DOHH2 (cell line): ENCODE data around the gene TRHDE.

ENCODE experiments used
- H3F3A ChIP-seq: fragments of 200-600 bp; sonication (generic), shearing (Covaris generic); 2 replicates; pipeline ENCODE4 v1.6.0; 2016; ENCODE audit warnings: antibody characterized with exemption, mild to moderate bottlenecking; ENCODE audit not compliant: control insufficient read depth, insufficient read depth
- H3K27ac ChIP-seq: fragments of 200-600 bp; sonication (generic); 2 replicates; pipeline ENCODE4 v1.5.1; 2014; ENCODE audit warnings: low read depth, mild to moderate bottlenecking, low read length, moderate library complexity
- H3K27me3 ChIP-seq: fragments of 200-600 bp; sonication (generic); 2 replicates; pipeline ENCODE4 v1.6.1; 2014; ENCODE audit warnings: mild to moderate bottlenecking, low read length, mixed read lengths; ENCODE audit not compliant: control insufficient read depth
- H3K36me3 ChIP-seq: fragments of 200-600 bp; sonication (generic); 2 replicates; pipeline ENCODE4 v1.6.1; 2014; ENCODE audit warnings: mild to moderate bottlenecking, low read length, moderate library complexity, mixed read lengths; ENCODE audit not compliant: control insufficient read depth
- H3K4me1 ChIP-seq: fragments of 200-600 bp; sonication (generic); 2 replicates; pipeline ENCODE4 v1.6.1; 2014; ENCODE audit warnings: mild to moderate bottlenecking, low read length, mixed read lengths; ENCODE audit not compliant: control insufficient read depth
- H3K4me2 ChIP-seq: fragments of 200-600 bp; sonication (generic); 2 replicates; pipeline ENCODE4 v1.6.0; 2014; ENCODE audit warnings: mild to moderate bottlenecking, low read length, moderate library complexity
- H3K4me3 ChIP-seq: fragments of 200-600 bp; sonication (generic); 2 replicates; pipeline ENCODE4 v1.5.1; 2014; ENCODE audit warnings: mild to moderate bottlenecking, low read length, mixed read lengths
- H3K79me2 ChIP-seq: fragments of 200-600 bp; sonication (generic); 2 replicates; pipeline ENCODE4 v1.6.1; 2014; ENCODE audit warnings: mild to moderate bottlenecking, low read length, mixed read lengths; ENCODE audit not compliant: control insufficient read depth
- H3K9me2 ChIP-seq: fragments of 200-600 bp; sonication (generic); replicated peaks from 2 replicates; pipeline ENCODE4 v1.6.1; 2014; ENCODE audit warnings: mild to moderate bottlenecking, low read length, mixed read lengths; ENCODE audit not compliant: control insufficient read depth
- H3K9me3 ChIP-seq: fragments of 200-600 bp; sonication (generic); 2 replicates; pipeline ENCODE4 v1.6.1; 2014; ENCODE audit warnings: antibody characterized with exemption, low read length, mixed read lengths; ENCODE audit not compliant: control insufficient read depth, insufficient read depth
- H4K20me1 ChIP-seq: fragments of 200-600 bp; sonication (generic); 2 replicates; pipeline ENCODE4 v1.6.0; 2014; ENCODE audit warnings: low read depth, mild to moderate bottlenecking, antibody characterized with exemption, low read length, moderate library complexity; ENCODE audit not compliant: control insufficient read depth, insufficient read depth
- CTCF ChIP-seq: fragments of 200-600 bp; sonication (generic); IDR thresholded peaks from one replicate; pipeline ENCODE4 v1.5.1; 2014; ENCODE audit warnings: antibody characterized with exemption, mild to moderate bottlenecking, low read depth, low read length; ENCODE audit not compliant: poor library complexity, severe bottlenecking
- EZH2phosphoT487 ChIP-seq: fragments of 200-600 bp; sonication (generic); IDR thresholded peaks from 2 replicates; pipeline ENCODE4 v1.6.1; 2017; ENCODE audit warnings: borderline replicate concordance, mild to moderate bottlenecking, antibody characterized with exemption, low read length, moderate library complexity, mixed read lengths

Gene TRHDE

GRCh38 chr12:72673853-72674252, 401.7 kb downstream of the TRHDE start:
- Histone ChIP-seq H3K4me3 (no peak overlapping the region), H3K36me3 (no peaks in the 10 kb centered on the region), H3K4me2 (no peak overlapping the region), H3F3A (no peaks in the 10 kb centered on the region), H3K79me2 (no peaks in the 10 kb centered on the region), H3K9me2 (no peaks in the 10 kb centered on the region), H4K20me1 (no peaks in the 10 kb centered on the region), H3K9me3 (no peaks in the 10 kb centered on the region), H3K27me3 (no peaks in the 10 kb centered on the region), H3K4me1 (no peaks in the 10 kb centered on the region), H3K27ac (no peak overlapping the region)
- TF ChIP-seq EZH2phosphoT487 (no peak), CTCF (no peak)

DNA sequence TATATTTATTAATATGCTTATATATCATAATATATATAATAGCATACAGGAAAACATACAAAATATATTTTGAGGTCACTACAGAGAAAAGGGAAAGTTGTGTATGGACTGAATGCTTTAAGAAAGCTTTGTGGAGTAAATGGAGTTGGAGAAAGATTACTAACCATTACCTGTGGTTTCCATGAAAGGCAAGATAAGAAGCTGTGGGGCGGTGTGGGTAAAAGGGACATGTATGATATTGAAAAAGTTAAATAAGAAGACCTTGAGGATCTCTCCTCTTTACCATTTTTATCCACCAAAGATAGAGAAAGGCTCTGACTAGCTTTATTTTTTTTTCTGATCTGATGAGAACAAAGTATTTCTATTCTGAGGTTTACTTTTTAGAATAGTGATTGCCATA, 404.4 kb downstream of the TRHDE start:
- Histone ChIP-seq H4K20me1 (no peaks in the 10 kb centered on the region), H3F3A (no peaks in the 10 kb centered on the region)

DNA sequence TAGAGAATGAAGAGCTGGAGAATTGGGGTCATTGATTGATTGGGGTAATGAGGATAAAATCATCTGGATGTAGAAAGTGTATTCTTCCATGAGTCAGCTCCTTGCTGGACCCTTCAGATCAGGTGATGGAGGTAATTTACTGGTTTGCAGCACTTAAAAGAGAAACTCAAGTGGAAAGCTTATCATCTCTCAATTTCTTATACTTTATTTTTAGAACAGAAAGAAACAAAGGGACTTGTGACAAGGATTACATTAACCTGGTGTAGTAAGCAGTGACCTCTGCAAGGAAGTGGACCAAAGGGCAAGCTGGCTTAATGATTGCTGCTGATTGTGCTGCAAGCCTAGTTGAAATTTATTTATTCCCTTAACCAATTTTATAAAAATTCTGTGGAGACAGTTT, 405.0 kb downstream of the TRHDE start:
- H3K27ac ChIP-seq, result no peak overlapping the region
- H3K9me2 ChIP-seq, result peaks cover 2% of the 10 kb centered on the region; the same call in 1 of the 2 replicates
- H3F3A ChIP-seq, result no peaks in the 10 kb centered on the region
- H3K4me1 ChIP-seq, result no peaks in the 10 kb centered on the region
- no peaks in the 10 kb centered on the region for H3K36me3 ChIP-seq
- no peaks in the 10 kb centered on the region for H3K79me2 ChIP-seq
- H4K20me1 ChIP-seq, result no peaks in the 10 kb centered on the region
- H3K27me3 ChIP-seq, result no peaks in the 10 kb centered on the region
- H3K9me3 ChIP-seq, result no peaks in the 10 kb centered on the region
- no peak overlapping the region for H3K4me2 ChIP-seq
- H3K4me3 ChIP-seq, result no peak overlapping the region
- TF ChIP-seq EZH2phosphoT487 (no peak), CTCF (no peak)

More for the DNA sequence above, 404.4 kb downstream of the TRHDE start:
- no peak overlapping the region for H3K27ac ChIP-seq
- peaks cover 2% of the 10 kb centered on the region; the same call in 1 of the 2 replicates for H3K9me2 ChIP-seq
- no peak overlapping the region for H3K4me2 ChIP-seq
- H3K4me1 ChIP-seq, result no peaks in the 10 kb centered on the region
- H3K9me3 ChIP-seq, result no peaks in the 10 kb centered on the region
- no peaks in the 10 kb centered on the region for H3K79me2 ChIP-seq
- TF ChIP-seq CTCF (no peak), EZH2phosphoT487 (no peak)
- H3K4me3 ChIP-seq, result no peak overlapping the region
- H3K27me3 ChIP-seq, result no peaks in the 10 kb centered on the region
- no peaks in the 10 kb centered on the region for H3K36me3 ChIP-seq

DNA sequence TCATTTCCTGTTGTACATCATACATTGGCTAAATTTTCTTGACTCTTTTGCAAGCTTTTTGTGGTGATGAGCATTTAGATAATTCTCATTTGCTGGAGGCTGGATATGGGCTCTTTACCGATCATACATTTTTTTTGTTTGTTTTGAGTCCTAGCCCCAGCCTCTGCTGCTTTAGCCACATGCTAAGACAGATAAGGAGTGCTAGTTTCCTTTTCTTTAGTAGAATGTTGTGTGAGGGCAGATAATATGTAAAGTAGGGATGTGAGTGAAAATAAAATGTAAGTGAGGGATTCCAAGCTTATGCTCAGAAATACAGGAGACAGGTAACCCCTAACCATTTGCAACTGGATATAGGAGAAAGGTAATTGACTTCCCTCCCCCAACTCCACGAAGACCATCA, 405.7 kb downstream of the TRHDE start:
- H4K20me1 ChIP-seq, result no peaks in the 10 kb centered on the region
- no peaks in the 10 kb centered on the region for H3F3A ChIP-seq
- TF ChIP-seq EZH2phosphoT487 (no peak), CTCF (no peak)
- H3K9me2 ChIP-seq, result peaks cover 2% of the 10 kb centered on the region; the same call in 1 of the 2 replicates
- no peak overlapping the region for H3K4me3 ChIP-seq
- H3K27me3 ChIP-seq, result no peaks in the 10 kb centered on the region
- H3K79me2 ChIP-seq, result no peaks in the 10 kb centered on the region
- no peaks in the 10 kb centered on the region for H3K4me1 ChIP-seq
- no peak overlapping the region for H3K27ac ChIP-seq
- no peaks in the 10 kb centered on the region for H3K9me3 ChIP-seq
- no peaks in the 10 kb centered on the region for H3K36me3 ChIP-seq
- H3K4me2 ChIP-seq, result no peak overlapping the region
